Endothelial cell of umbilical vein (primary cell): Measurements from ENCODE around the gene UGT1A3. TPM values are rescaled to one million over a fixed set of nuclear protein-coding genes. Genes with fewer than 3 reads are reported as not detected.

Experiments
- BruUV-seq: library from RNA; stranded (reverse); fragments of 400-500 nt; replicated peaks from 2 replicates; lab custom pipeline; 2021; lab: Mats Ljungman, UMichigan
- CTCF ChIA-PET: fragments of 300-600, 350-600 bp; sonication (Branson Sonifier 250); formaldehyde crosslinking; loops from one replicate; lab custom pipeline; 2021; ENCODE audit warnings: antibody characterized with exemption, inconsistent platforms; lab: Charles Lee
- POLR2A ChIA-PET: fragments of 300-600, 350-600 bp; sonication (Branson Sonifier 250); formaldehyde crosslinking; loops from one replicate; lab custom pipeline; 2021; ENCODE audit warnings: antibody characterized with exemption, inconsistent platforms; lab: Charles Lee
- DNase-seq: peaks from one replicate; pipeline ENCODE4 v3.0.0-alpha.2; 2011; ENCODE audit warnings: low read depth, low spot score
- FAIRE-seq: peaks from 2 replicates; lab custom pipeline; 2011; peaks lifted over from hg19 to GRCh38; lab: Jason Lieb, UNC
- H2AFZ ChIP-seq: 2 replicates; pipeline ENCODE4 v1.6.0; 2012; ENCODE audit warnings: low read depth, low read length, control low read depth, inconsistent platforms
- H3K27ac ChIP-seq: 2 replicates; pipeline ENCODE4 v1.5.1; 2011; ENCODE audit warnings: low read depth, mild to moderate bottlenecking, control low read depth, low read length, moderate library complexity; ENCODE audit not compliant: insufficient read depth
- H3K27me3 ChIP-seq, 2 experiments: 2 replicates each; pipeline versions ENCODE4 v1.6.0 to v1.6.1; 2011; ENCODE audit warnings: low read length in 2 of 2, mixed read lengths in 1 of 2; ENCODE audit not compliant: control insufficient read depth in 2 of 2, insufficient read depth in 2 of 2
- H3K36me3 ChIP-seq, 2 experiments: 2 replicates in 1 of 2; 3 replicates in 1 of 2; pipeline ENCODE4 v1.5.1; 2011; ENCODE audit warnings: low read length in 2 of 2, mild to moderate bottlenecking in 1 of 2, moderate library complexity in 1 of 2; ENCODE audit not compliant: control insufficient read depth in 2 of 2, insufficient read depth in 2 of 2; ENCODE audit errors: extremely low read depth in 1 of 2
- H3K4me1 ChIP-seq: 3 replicates; pipeline ENCODE4 v1.5.1; 2011; ENCODE audit warnings: mild to moderate bottlenecking, low read length; ENCODE audit not compliant: control insufficient read depth, insufficient read depth; ENCODE audit errors: extremely low read depth
- H3K4me2 ChIP-seq: 2 replicates; pipeline ENCODE4 v1.6.1; 2011; ENCODE audit warnings: low read length, control low read depth, mixed read lengths; ENCODE audit not compliant: insufficient read depth
- H3K4me3 ChIP-seq, 3 experiments: fragments of 200-600 bp in 1 of 3; sonication (generic), shearing (Covaris generic) in 1 of 3; replicated peaks in 1 of 3; 2 replicates each; pipeline ENCODE4 v1.5.1; 2011 to 2016; ENCODE audit warnings: control low read depth in 3 of 3, low read length in 3 of 3, mild to moderate bottlenecking in 2 of 3, inconsistent platforms in 1 of 3, low read depth in 1 of 3, moderate library complexity in 1 of 3; ENCODE audit not compliant: insufficient read depth in 1 of 3
- H3K79me2 ChIP-seq: 2 replicates; pipeline ENCODE4 v1.6.0; 2012; ENCODE audit warnings: low read length, inconsistent platforms; ENCODE audit not compliant: control insufficient read depth, insufficient read depth
- H3K9ac ChIP-seq: replicated peaks from 2 replicates; pipeline ENCODE3; 2011; ENCODE audit warnings: low read length, control low read depth; ENCODE audit not compliant: insufficient read depth; ENCODE audit errors: extremely low read depth
- H3K9me1 ChIP-seq: replicated peaks from 3 replicates; pipeline ENCODE4 v1.6.0; 2011; ENCODE audit warnings: mild to moderate bottlenecking, low read length; ENCODE audit not compliant: control insufficient read depth, insufficient read depth; ENCODE audit errors: extremely low read depth
- H3K9me3 ChIP-seq: replicated peaks from 2 replicates; pipeline ENCODE4 v1.5.1; 2012; ENCODE audit warnings: low read length, inconsistent platforms; ENCODE audit not compliant: control insufficient read depth, insufficient read depth
- H4K20me1 ChIP-seq: replicated peaks from 2 replicates; pipeline ENCODE3; 2011; ENCODE audit warnings: mild to moderate bottlenecking, low read length; ENCODE audit not compliant: control insufficient read depth, insufficient read depth; ENCODE audit errors: extremely low read depth
- CTCF ChIP-seq, 2 donors: IDR thresholded peaks; 1 replicate in 1 of 2; 2 replicates in 1 of 2; pipeline ENCODE4 v1.5.1; 2011; ENCODE audit warnings: low read length in 2 of 2, mild to moderate bottlenecking in 2 of 2, moderate library complexity in 2 of 2, control low read depth in 1 of 2, inconsistent platforms in 1 of 2, low read depth in 1 of 2; ENCODE audit not compliant: insufficient read depth in 1 of 2; ENCODE audit errors: extremely low read depth in 1 of 2
- EZH2 ChIP-seq: IDR thresholded peaks from 2 replicates; pipeline ENCODE4 v1.6.1; 2012; ENCODE audit warnings: borderline replicate concordance, low read depth, mild to moderate bottlenecking, moderate library complexity, low read length, inconsistent platforms; ENCODE audit not compliant: severe bottlenecking
- FOS ChIP-seq: IDR thresholded peaks from 2 replicates; pipeline ENCODE4 v1.6.1; 2011; ENCODE audit warnings: mild to moderate bottlenecking, low read length, moderate library complexity, borderline replicate concordance; ENCODE audit not compliant: insufficient read depth
- GATA2 ChIP-seq: IDR thresholded peaks from 2 replicates; pipeline ENCODE4 v1.7.0; 2011; ENCODE audit warnings: low read depth, mild to moderate bottlenecking, moderate library complexity, mixed read lengths, low read length; ENCODE audit not compliant: insufficient read length, insufficient read depth
- JUN ChIP-seq: IDR thresholded peaks from 2 replicates; pipeline ENCODE4 v1.6.1; 2011; ENCODE audit warnings: borderline replicate concordance, low read depth; ENCODE audit not compliant: insufficient read length, insufficient read depth
- MAX ChIP-seq: IDR thresholded peaks from 2 replicates; pipeline ENCODE4 v1.6.1; 2011; ENCODE audit not compliant: insufficient read depth, insufficient read length
- MYC ChIP-seq: IDR thresholded peaks from one replicate; pipeline ENCODE4 v1.6.1; 2011; ENCODE audit warnings: mild to moderate bottlenecking, low read depth, low read length
- POLR2A ChIP-seq: IDR thresholded peaks from 2 replicates; pipeline ENCODE4 v1.6.1; 2012; ENCODE audit warnings: low read depth, mild to moderate bottlenecking, control low read depth, low read length
- POLR2AphosphoS5 ChIP-seq: IDR thresholded peaks from 2 replicates; pipeline ENCODE4 v1.6.1; 2012; ENCODE audit warnings: low read depth, mild to moderate bottlenecking, control low read depth, low read length, moderate library complexity; ENCODE audit not compliant: insufficient read depth
- dilution Hi-C: fragments of 300-500 bp; cut with MboI; formaldehyde crosslinking; loops from one replicate; pipeline ENCODE4 v1.15.0; 2019; ENCODE audit warnings: low sequenced_read_pairs; ENCODE audit not compliant: extremely low pct_ligation_motif_present
- intact Hi-C: fragments of 100-400 bp; cut with micrococcal nuclease; formaldehyde crosslinking; loops from one replicate; pipeline ENCODE4 v1.10.0; 2022
- polyA plus RNA-seq, 4 experiments: library from polyadenylated mRNA; depleted of rRNA in 3 of 4; stranded (reverse) in 3 of 4; unstranded in 1 of 4; fragments of >200 nt; gene quantifications; 2 replicates each; pipeline versions ENCODE4 v1.2.1 to v1.2.3, GENCODE V29; 2011 to 2012; ENCODE audit warnings: missing spikeins in 1 of 4
- total RNA-seq: library from RNA; stranded (reverse); gene quantifications from 2 replicates; pipeline ENCODE4 v1.2.3, GENCODE V29; 2021

Gene UGT1A3
- total and polyA plus RNA-seq, 2 donors (not counting 3 experiments of a cell fraction or from before 2014, with no cell fraction given) = not detected

GRCh38 chr2:233795735-233796171 is 66.9 kb downstream of the UGT1A3 start:
- CTCF ChIA-PET = no interaction called here

More at GRCh38 chr2:233795735-233796171, 66.9 kb downstream of the UGT1A3 start:
- no peaks in the 10 kb centered on the region for H3K9me1 ChIP-seq
- no peak overlapping the region for H3K4me3 ChIP-seq
- no peak for FAIRE-seq
- H3K79me2 ChIP-seq = no peaks in the 10 kb centered on the region
- H3K4me2 ChIP-seq = no peak overlapping the region
- no peaks in the 10 kb centered on the region for H3K27me3 ChIP-seq
- no peak overlapping the region for H3K27ac ChIP-seq
- BruUV-seq = no TSS peak
- H3K4me1 ChIP-seq = no peaks in the 10 kb centered on the region
- DNase-seq = no peak
- POLR2A ChIA-PET = no interaction called here
- TF ChIP-seq FOS (no peak), CTCF (IDR thresholded peaks at IDR 0.05; ENCODE audit: extremely low read depth in 1 of 2, insufficient read depth in 1 of 2, low read depth in 1 of 2, low read length in 2 of 2) (no peak), POLR2A (no peak), MYC (no peak), POLR2AphosphoS5 (no peak), EZH2 (no peak), GATA2 (no peak), JUN (no peak), MAX (no peak)
- H3K9ac ChIP-seq = no peak overlapping the region
- H4K20me1 ChIP-seq = no peaks in the 10 kb centered on the region
- no peak overlapping the region for H2AFZ ChIP-seq
- no peaks in the 10 kb centered on the region for H3K9me3 ChIP-seq
- H3K36me3 ChIP-seq = no peaks in the 10 kb centered on the region
- intact Hi-C loops = no loop called here
- dilution Hi-C loops = no loop called here
